ENCODE results near the gene EDN2.
A peak's percentile ranks its signal among the peaks of the same experiment; 100 is the strongest.

The EDN2 gene

GRCh38 chr1:41500378-41500777 is 15.9 kb upstream of the EDN2 start:
- no peak for DNase-seq (ENCODE audit: low read depth in 2 of 2)
- no peak for TF ChIP-seq CTCF (IDR thresholded peaks at IDR 0.05; ENCODE audit: low read depth, low read length)
- no peak overlapping the region for H3K4me3 ChIP-seq (replicated peaks in 1 of 2; ENCODE audit: low read depth in 2 of 2, low read length in 2 of 2)

GRCh38 chr1:41499591-41499990 is 15.1 kb upstream of the EDN2 start:
- H3K4me3 ChIP-seq (replicated peaks in 1 of 2; ENCODE audit: low read depth in 2 of 2, low read length in 2 of 2) = no peak overlapping the region
- DNase-seq (ENCODE audit: low read depth in 2 of 2) = no peak
- TF ChIP-seq CTCF (IDR thresholded peaks at IDR 0.05; ENCODE audit: low read depth, low read length) = no peak

- DNase-seq (ENCODE audit: low read depth in 2 of 2) = peak; percentile 32 to 74
- no peak overlapping the region for H3K4me3 ChIP-seq (replicated peaks in 1 of 2; ENCODE audit: low read depth in 2 of 2, low read length in 2 of 2)
- TF ChIP-seq CTCF (IDR thresholded peaks at IDR 0.05; ENCODE audit: low read depth, low read length) = no peak
Measured at GRCh38 chr1:41498804-41499203, 14.3 kb upstream of the EDN2 start.

- no peak for TF ChIP-seq CTCF (IDR thresholded peaks at IDR 0.05; ENCODE audit: low read depth, low read length)
- H3K4me3 ChIP-seq (replicated peaks in 1 of 2; ENCODE audit: low read depth in 2 of 2, low read length in 2 of 2) = no peak overlapping the region
- no peak for DNase-seq (ENCODE audit: low read depth in 2 of 2)
Measured at GRCh38 chr1:41498391-41498790, 13.9 kb upstream of the EDN2 start.

- no peak for DNase-seq (ENCODE audit: low read depth in 2 of 2)
- no peak for TF ChIP-seq CTCF (IDR thresholded peaks at IDR 0.05; ENCODE audit: low read depth, low read length)
- no peak overlapping the region for H3K4me3 ChIP-seq (replicated peaks in 1 of 2; ENCODE audit: low read depth in 2 of 2, low read length in 2 of 2)
Measured at GRCh38 chr1:41497461-41498030, 13.1 kb upstream of the EDN2 start.

GRCh38 chr1:41497056-41497440 is 12.6 kb upstream of the EDN2 start:
- DNase-seq (ENCODE audit: low read depth in 2 of 2) = no peak
- H3K4me3 ChIP-seq (replicated peaks in 1 of 2; ENCODE audit: low read depth in 2 of 2, low read length in 2 of 2) = no peak overlapping the region
- no peak for TF ChIP-seq CTCF (IDR thresholded peaks at IDR 0.05; ENCODE audit: low read depth, low read length)
